RPMI7951 (cell line): ENCODE measurements around the gene SLF2. TPM values are rescaled to one million over a fixed set of nuclear protein-coding genes. Genes with fewer than 3 reads are reported as not detected.

Experiments
- total RNA-seq: library from RNA; depleted of rRNA; stranded (reverse); fragments of >200 nt; shearing (Covaris generic); gene quantifications from 2 replicates; pipeline ENCODE4 v1.2.3, GENCODE V29; 2014; rRNA removed

Gene SLF2
- total RNA-seq, 1 experiment from 2014 or later = 20.5 TPM

Other genes with a start within 250 kb of the SLF2 start
- not detected in 2 replicates for gene PAX2, start 167.4 kb upstream of the SLF2 start, total RNA-seq
- 0.49 and 0.84 TPM in 2 replicates for gene SEMA4G, start 56.5 kb downstream of the SLF2 start, total RNA-seq
- gene MRPL43, start 74.5 kb downstream of the SLF2 start, total RNA-seq = 79.8 and 86.3 TPM in 2 replicates
- gene TWNK, start 74.6 kb downstream of the SLF2 start, total RNA-seq = 6.4 and 7.8 TPM in 2 replicates
- gene LZTS2, start 86.8 kb downstream of the SLF2 start, total RNA-seq = 20.3 and 29.7 TPM in 2 replicates
- 2.0 and 2.8 TPM in 2 replicates for gene PDZD7, start 118.2 kb downstream of the SLF2 start, total RNA-seq
- gene SFXN3, start 118.3 kb downstream of the SLF2 start, total RNA-seq = 115 and 125 TPM in 2 replicates
- 8.1 and 11.4 TPM in 2 replicates for gene KAZALD1, start 149.0 kb downstream of the SLF2 start, total RNA-seq
- not detected in 2 replicates for gene TLX1, start 218.3 kb downstream of the SLF2 start, total RNA-seq